GM18511 (cell line): ENCODE data around the gene SPP1.
"Not testable (repeated sequence)": the region's sequence is repeated elsewhere in the genome, so short reads cannot be mapped to it uniquely, and the experiment has no call there.

Experiments
- ATAC-seq: cut with Tn5 transposase; IDR thresholded peaks from one replicate; pipeline ENCODE4 v1.9.1; 2021; ENCODE audit warnings: mild to moderate bottlenecking, moderate library complexity; ENCODE audit not compliant: unreplicated experiment

SPP1 gene

GRCh38 chr4:87975466-87975865 is at the start of gene SPP1:
SPP1 (plus strand) TSS chr4:87975714; CDS start chr4:87976896, 1,182 bp downstream.
- ATAC-seq = peak; percentile 82

- no peak for ATAC-seq
Observed at GRCh38 chr4:87926554-87927098, 48.9 kb upstream of the SPP1 start.

DNA sequence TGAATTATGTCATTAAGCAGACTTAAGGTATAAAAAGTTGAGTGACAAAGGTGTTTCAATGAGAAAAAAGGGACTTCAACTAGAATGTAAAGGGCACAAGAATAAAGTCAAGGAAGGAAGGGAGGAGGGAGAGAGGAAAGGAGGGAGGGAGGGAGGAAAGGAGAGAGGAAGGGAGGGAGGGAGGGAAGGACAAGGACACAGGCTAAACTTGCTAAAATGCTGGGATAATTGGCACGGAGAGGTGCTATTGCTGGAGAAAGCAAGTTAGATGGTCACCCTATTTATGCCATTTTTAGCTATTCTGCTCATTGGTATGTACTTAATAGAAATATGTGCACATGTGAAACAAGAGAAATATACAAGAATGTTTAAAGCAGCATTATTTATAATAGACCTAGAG is 44.9 kb upstream of the SPP1 start:
- ATAC-seq = no peak

DNA sequence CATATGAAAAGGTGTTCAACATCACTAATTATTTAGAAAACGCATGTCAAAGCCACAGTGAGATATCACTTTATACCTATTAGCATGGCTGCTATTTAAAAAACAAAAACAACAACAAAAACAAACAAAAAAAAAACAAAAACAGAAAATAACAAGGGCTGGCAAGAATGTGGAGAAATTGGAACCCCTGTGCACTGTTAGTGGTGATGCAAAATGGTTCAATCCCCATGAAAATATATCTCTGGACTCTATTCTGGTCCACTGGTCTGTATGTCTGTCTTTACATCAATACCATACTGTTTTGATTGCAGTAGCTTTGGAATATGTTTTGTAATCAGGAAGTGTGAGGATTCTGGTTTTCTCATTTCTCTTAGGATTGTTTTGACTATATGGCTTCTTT is 43.6 kb upstream of the SPP1 start:
- ATAC-seq = no peak

DNA sequence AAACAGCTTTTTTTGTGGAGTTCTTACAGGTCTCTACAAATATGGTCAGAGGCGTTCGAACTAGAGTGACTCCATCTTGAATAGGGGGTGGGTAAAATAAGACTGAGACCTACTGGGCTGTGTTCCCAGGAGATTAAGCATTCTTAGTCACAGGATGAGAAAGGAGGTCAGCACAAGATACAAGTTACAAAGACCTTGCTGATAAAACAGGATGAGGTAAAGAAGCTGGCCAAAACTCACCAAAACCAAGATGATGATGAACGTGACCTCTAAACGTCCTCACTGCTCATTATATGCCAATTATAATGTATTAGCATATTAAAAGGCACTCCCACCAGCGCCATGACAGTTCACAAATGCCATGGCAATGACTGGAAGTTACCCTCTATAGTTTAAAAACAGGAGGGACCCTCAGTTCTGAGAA is 42.8 kb upstream of the SPP1 start:
- ATAC-seq = no peak

DNA sequence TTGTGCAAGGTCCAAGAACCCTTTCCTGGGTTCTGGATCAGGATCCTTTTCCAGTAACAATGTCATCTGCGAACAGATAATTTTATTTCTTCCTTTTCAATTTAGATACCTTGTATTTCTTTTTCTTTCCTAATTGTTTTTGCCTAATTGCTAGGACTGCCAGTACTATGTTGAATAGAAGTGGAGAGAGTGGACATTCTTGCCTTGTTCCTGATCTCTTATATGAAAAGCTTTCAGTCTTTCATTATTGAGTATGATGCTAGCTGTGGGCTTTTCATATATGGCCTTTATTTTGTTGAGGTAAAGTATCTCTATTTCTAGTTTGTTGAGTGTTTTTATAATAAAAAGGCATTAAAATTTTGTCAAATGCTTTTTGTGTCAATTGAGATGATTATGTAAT is 42.2 kb upstream of the SPP1 start:
- no peak for ATAC-seq

DNA sequence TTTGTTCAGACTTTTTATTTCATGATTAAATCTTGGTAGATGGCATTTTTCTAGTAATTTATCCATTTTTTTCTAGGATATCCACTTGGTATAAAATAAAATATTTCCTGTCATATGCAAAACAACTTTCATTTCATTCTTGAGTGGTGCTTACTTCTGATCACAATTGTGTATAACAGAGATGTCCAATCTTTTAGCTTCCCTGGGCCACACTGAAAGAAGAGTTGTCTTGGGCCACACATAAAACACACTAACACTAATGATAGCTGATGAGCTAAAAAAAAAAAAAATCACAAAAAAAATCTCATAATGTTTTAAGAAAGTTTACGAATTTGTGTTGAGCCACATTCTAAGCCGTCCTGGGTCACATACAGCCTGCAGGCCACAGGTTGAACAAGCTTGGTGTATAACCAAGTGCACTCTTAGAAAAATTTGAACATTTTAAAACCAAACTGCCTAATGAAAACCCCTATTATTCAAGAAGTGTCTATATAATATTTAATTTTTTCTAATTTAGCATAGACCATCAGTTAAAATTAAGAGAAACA is 41.3 kb upstream of the SPP1 start:
- ATAC-seq = no peak

GRCh38 chr4:87934973-87935372 is 40.5 kb upstream of the SPP1 start:
- ATAC-seq = no peak

GRCh38 chr4:87935954-87936353 is 39.6 kb upstream of the SPP1 start:
- ATAC-seq = not testable (repeated sequence)

GRCh38 chr4:87937523-87937922 is 38.0 kb upstream of the SPP1 start:
- no peak for ATAC-seq

GRCh38 chr4:87938746-87939145 is 36.8 kb upstream of the SPP1 start:
- ATAC-seq = no peak

GRCh38 chr4:87939978-87940690 is 35.4 kb upstream of the SPP1 start:
- no peak for ATAC-seq

DNA sequence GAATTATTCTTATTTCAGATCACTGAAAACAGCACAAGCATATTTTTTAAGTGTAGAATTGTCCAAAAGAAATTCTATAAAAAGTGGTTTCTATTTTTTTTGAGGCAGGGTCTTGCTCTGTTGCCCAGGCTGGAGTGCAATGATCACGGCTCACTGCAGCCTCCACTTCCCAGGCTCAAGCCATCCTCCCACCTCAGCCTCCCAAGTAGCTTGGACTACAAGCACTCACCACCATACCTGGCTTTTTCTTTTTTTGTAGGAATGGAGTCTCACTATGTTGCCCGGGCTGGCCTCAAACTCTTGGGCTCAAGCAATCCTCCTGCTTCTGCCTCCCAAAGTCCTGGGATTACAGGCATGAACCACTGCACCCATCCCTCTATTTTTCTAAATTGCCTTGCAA is 34.7 kb upstream of the SPP1 start:
- not testable (repeated sequence) for ATAC-seq

DNA sequence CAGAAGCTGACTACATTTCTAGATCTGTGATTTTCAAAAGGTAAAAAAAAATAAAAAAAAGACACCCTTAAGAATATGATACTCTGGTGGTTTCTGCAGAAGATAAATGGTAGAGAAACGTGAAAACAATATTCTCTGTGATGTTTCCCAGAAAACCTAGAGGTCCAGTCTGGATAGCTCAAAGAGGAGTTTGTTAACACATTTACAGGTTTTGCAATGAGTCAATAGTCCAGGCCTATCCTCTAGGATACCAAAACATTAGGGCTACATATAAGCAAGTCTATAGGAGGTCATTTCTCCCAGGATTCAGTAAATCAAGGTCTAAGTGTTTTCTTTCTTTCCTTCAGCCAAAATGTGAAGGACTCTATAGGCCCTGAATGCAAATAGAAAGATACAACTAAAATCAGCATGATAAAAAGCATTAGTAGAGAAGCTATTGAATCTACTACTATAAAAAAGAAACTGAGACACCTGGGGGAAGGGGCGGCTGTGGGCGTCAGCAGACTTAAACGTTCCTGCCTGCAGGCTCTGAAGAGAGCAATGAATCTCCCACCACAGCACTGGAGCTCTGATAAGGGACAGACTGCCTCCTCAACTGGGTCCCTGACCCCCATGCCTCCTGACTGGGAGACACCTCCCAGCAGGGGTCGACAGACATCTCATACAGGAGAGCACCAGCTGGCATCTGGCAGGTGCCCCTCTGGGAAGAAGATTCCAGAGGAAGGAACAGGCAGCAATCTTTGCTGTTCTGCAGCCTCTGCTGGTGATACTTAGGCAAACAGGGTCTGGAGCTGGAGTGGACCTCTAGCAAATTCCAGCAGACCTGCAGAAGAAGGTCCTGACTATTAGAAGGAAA is 33.7 kb upstream of the SPP1 start:
- ATAC-seq = no peak

- ATAC-seq = no peak
Observed at GRCh38 chr4:87943660-87944149, 31.8 kb upstream of the SPP1 start.

- no peak for ATAC-seq
Observed at GRCh38 chr4:87944967-87945366, 30.5 kb upstream of the SPP1 start.

- ATAC-seq = no peak
Observed at GRCh38 chr4:87946766-87947165, 28.7 kb upstream of the SPP1 start.

- no peak for ATAC-seq
Observed at GRCh38 chr4:87947381-87948160, 27.9 kb upstream of the SPP1 start.

DNA sequence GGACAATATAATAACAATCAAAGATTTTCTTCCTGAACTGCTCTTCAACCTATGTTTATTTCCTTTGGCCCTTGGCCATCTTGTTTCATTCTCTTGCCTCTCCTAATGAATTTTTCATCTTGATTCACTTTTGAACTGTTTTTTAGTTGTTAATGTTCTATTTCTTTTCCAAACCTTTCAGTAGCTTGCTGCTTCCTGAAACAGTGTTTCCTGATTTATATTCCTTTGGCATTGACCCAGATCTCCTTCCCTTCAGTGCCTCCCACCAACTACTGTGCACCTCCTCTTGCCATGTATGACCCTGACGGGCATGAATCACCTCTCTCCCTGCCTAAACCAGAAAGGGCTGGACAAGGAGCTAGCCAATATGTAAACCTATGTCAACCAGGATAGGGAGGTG is 25.6 kb upstream of the SPP1 start:
- ATAC-seq = no peak

- no peak for ATAC-seq
Observed at GRCh38 chr4:87950493-87950892, 25.0 kb upstream of the SPP1 start.
